ENCODE results near the gene OPTC.

Gene OPTC

GRCh38 chr1:203536980-203537455 lies 43.1 kb downstream of the OPTC start:
- DNase-seq (ENCODE audit: low read depth), result no peak

- no peak for DNase-seq (ENCODE audit: low read depth)
Measured at GRCh38 chr1:203537806-203538464, 44.0 kb downstream of the OPTC start.

- no peak for DNase-seq (ENCODE audit: low read depth)
Measured at GRCh38 chr1:203538726-203539125, 44.8 kb downstream of the OPTC start.

GRCh38 chr1:203539831-203540546 lies 46.0 kb downstream of the OPTC start:
- no peak for DNase-seq (ENCODE audit: low read depth)

GRCh38 chr1:203544485-203544884 lies 50.5 kb downstream of the OPTC start:
- DNase-seq (ENCODE audit: low read depth), result no peak

GRCh38 chr1:203544978-203545816 lies 51.2 kb downstream of the OPTC start:
- DNase-seq (ENCODE audit: low read depth), result no peak

- no peak for DNase-seq (ENCODE audit: low read depth)
Measured at GRCh38 chr1:203546274-203546673, 52.3 kb downstream of the OPTC start.

GRCh38 chr1:203547147-203547546 lies 53.2 kb downstream of the OPTC start:
- no peak for DNase-seq (ENCODE audit: low read depth)

- DNase-seq (ENCODE audit: low read depth), result no peak
Measured at GRCh38 chr1:203547771-203548421, 53.9 kb downstream of the OPTC start.

GRCh38 chr1:203548892-203549291 lies 54.9 kb downstream of the OPTC start:
- no peak for DNase-seq (ENCODE audit: low read depth)

- no peak for DNase-seq (ENCODE audit: low read depth)
Measured at GRCh38 chr1:203549309-203549708, 55.4 kb downstream of the OPTC start.

GRCh38 chr1:203550846-203551245 lies 56.9 kb downstream of the OPTC start:
- DNase-seq (ENCODE audit: low read depth), result no peak

GRCh38 chr1:203551550-203551949 lies 57.6 kb downstream of the OPTC start:
- no peak for DNase-seq (ENCODE audit: low read depth)

GRCh38 chr1:203553496-203553895 lies 59.5 kb downstream of the OPTC start:
- no peak for DNase-seq (ENCODE audit: low read depth)

- DNase-seq (ENCODE audit: low read depth), result no peak
Measured at GRCh38 chr1:203554071-203554470, 60.1 kb downstream of the OPTC start.

- no peak for DNase-seq (ENCODE audit: low read depth)
Measured at GRCh38 chr1:203555076-203555475, 61.1 kb downstream of the OPTC start.

GRCh38 chr1:203555511-203556046 lies 61.6 kb downstream of the OPTC start:
- no peak for DNase-seq (ENCODE audit: low read depth)

GRCh38 chr1:203556047-203556851 lies 62.3 kb downstream of the OPTC start:
- no peak for DNase-seq (ENCODE audit: low read depth)

- DNase-seq (ENCODE audit: low read depth), result no peak
Measured at GRCh38 chr1:203557390-203557789, 63.4 kb downstream of the OPTC start.

GRCh38 chr1:203558064-203558760 lies 64.3 kb downstream of the OPTC start:
- peak; percentile 93 for DNase-seq (ENCODE audit: low read depth)
